HepG2 (cell line): ENCODE results near the gene SLTM. TPM values are rescaled to one million over a fixed set of nuclear protein-coding genes. Genes with fewer than 3 reads are reported as not detected.

Experiments
- ATAD3A ChIP-seq: sonication (generic); formaldehyde crosslinking; IDR thresholded peaks from 2 replicates; pipeline ENCODE4 v1.4.0; 2020; ENCODE audit warnings: missing genetic modification reagents
- CEBPB ChIP-seq: IDR thresholded peaks from 2 replicates; pipeline ENCODE4 v1.6.1; 2011; ENCODE audit warnings: low read depth, low read length, improper control_type of control experiment, borderline replicate concordance
- HDAC1 ChIP-seq: sonication (generic); formaldehyde crosslinking; IDR thresholded peaks from 2 replicates; pipeline ENCODE4 v1.5.1; 2020; ENCODE audit warnings: mild to moderate bottlenecking, missing genetic modification reagents
- JARID2 ChIP-seq: sonication (generic); formaldehyde crosslinking; IDR thresholded peaks from 2 replicates; pipeline ENCODE4 v1.8.1; 2023; ENCODE audit warnings: missing genetic modification reagents, inconsistent platforms; ENCODE audit not compliant: insufficient replicate concordance
- MEIS2 ChIP-seq: sonication (generic); formaldehyde crosslinking; IDR thresholded peaks from 2 replicates; pipeline ENCODE4 v1.9.0; 2021; ENCODE audit warnings: mild to moderate bottlenecking, missing genetic modification reagents
- NCOR1 ChIP-seq: fragments of 200-600 bp; sonication (generic); IDR thresholded peaks from 2 replicates; pipeline ENCODE4 v1.7.0; 2017; ENCODE audit warnings: antibody characterized with exemption, low read length, borderline replicate concordance
- PAX8 ChIP-seq: sonication (generic); formaldehyde crosslinking; IDR thresholded peaks from 2 replicates; pipeline ENCODE4 v1.8.0; 2022; ENCODE audit warnings: mild to moderate bottlenecking, missing genetic modification reagents, borderline replicate concordance
- RNF2 ChIP-seq: fragments of 450-650 bp; conservative IDR thresholded peaks from 2 replicates; pipeline ENCODE4 v1.6.1; 2016; ENCODE audit warnings: low read depth
- SALL2 ChIP-seq: sonication (generic); formaldehyde crosslinking; IDR thresholded peaks from 2 replicates; pipeline ENCODE4 v1.8.1; 2023; ENCODE audit warnings: mild to moderate bottlenecking, missing genetic modification reagents, inconsistent platforms
- SATB2 ChIP-seq: sonication (generic); formaldehyde crosslinking; IDR thresholded peaks from 2 replicates; pipeline ENCODE4 v1.5.0; 2020; ENCODE audit warnings: missing genetic modification reagents
- TCF7L2 ChIP-seq: IDR thresholded peaks from 2 replicates; pipeline ENCODE4 v1.6.1; 2011; ENCODE audit warnings: mild to moderate bottlenecking, low read depth, low read length, moderate library complexity
- ZNF136 ChIP-seq: sonication (generic); formaldehyde crosslinking; IDR thresholded peaks from 2 replicates; pipeline ENCODE4 v1.8.1; 2022; ENCODE audit warnings: low read depth, mild to moderate bottlenecking, moderate library complexity, missing genetic modification reagents
- ZNF230 ChIP-seq: sonication (generic); formaldehyde crosslinking; IDR thresholded peaks from 2 replicates; pipeline ENCODE4 v1.4.0; 2020; ENCODE audit warnings: mild to moderate bottlenecking, missing genetic modification reagents
- ZNF232 ChIP-seq: sonication (generic); formaldehyde crosslinking; IDR thresholded peaks from 2 replicates; pipeline ENCODE4 v1.4.0; 2020; ENCODE audit warnings: missing genetic modification reagents, borderline replicate concordance
- ZNF263 ChIP-seq: sonication (generic); formaldehyde crosslinking; IDR thresholded peaks from 2 replicates; pipeline ENCODE4 v1.4.0; 2020; ENCODE audit warnings: missing genetic modification reagents
- ZNF572 ChIP-seq: sonication (generic); formaldehyde crosslinking; IDR thresholded peaks from 2 replicates; pipeline ENCODE4 v1.5.1; 2020; ENCODE audit warnings: mild to moderate bottlenecking, missing genetic modification reagents
- ZNF713 ChIP-seq: sonication (generic); formaldehyde crosslinking; IDR thresholded peaks from 2 replicates; pipeline ENCODE4 v1.4.0; 2020; ENCODE audit warnings: mild to moderate bottlenecking, missing genetic modification reagents
- ZSCAN25 ChIP-seq: sonication (generic); formaldehyde crosslinking; IDR thresholded peaks from 2 replicates; pipeline ENCODE4 v1.8.0; 2022; ENCODE audit warnings: mild to moderate bottlenecking, missing genetic modification reagents
- polyA plus RNA-seq, 8 experiments: library from polyadenylated mRNA; depleted of rRNA in 3 of 8; stranded (reverse) in 7 of 8; unstranded in 1 of 8; fragments of >200 nt; fragmentation: Illumina TruSeq in 4 of 8; extraction: Trizol in 4 of 8; gene quantifications; 2 replicates each; pipeline versions ENCODE4 v1.2.1 to v1.2.3, GENCODE V29; 2011 to 2016; ENCODE audit warnings: low read depth in 4 of 8, missing spikeins in 1 of 8, mixed read lengths in 1 of 8; ENCODE audit not compliant: insufficient read depth in 1 of 8
- total RNA-seq, 5 experiments: library from RNA; depleted of rRNA; stranded (reverse); fragments of >200 nt; fragmentation: Illumina TruSeq; extraction: Trizol; gene quantifications; 2 replicates each; pipeline ENCODE4 v1.2.3, GENCODE V29; 2016; ENCODE audit warnings: low read depth in 1 of 5
- TF ChIP-seq, protein P1 (sequence below): IDR thresholded peaks from 2 replicates; pipeline ENCODE4 v1.6.1; 2016; ENCODE audit warnings: low read depth
- TF ChIP-seq, protein P2 (sequence below): sonication (generic); formaldehyde crosslinking; IDR thresholded peaks from 2 replicates; pipeline ENCODE4 v1.4.0; 2020; ENCODE audit warnings: mild to moderate bottlenecking, missing genetic modification reagents
- TF ChIP-seq, protein P3 (sequence below): sonication (generic); formaldehyde crosslinking; IDR thresholded peaks from 2 replicates; pipeline ENCODE4 v1.4.0; 2020; ENCODE audit warnings: missing genetic modification reagents
- TF ChIP-seq, protein P4 (sequence below): sonication (generic); formaldehyde crosslinking; IDR thresholded peaks from 2 replicates; pipeline ENCODE4 v1.4.0; 2020; ENCODE audit warnings: missing genetic modification reagents, borderline replicate concordance
- TF ChIP-seq, protein P5 (sequence below): sonication (generic); formaldehyde crosslinking; IDR thresholded peaks from 2 replicates; pipeline ENCODE4 v1.4.0; 2020; ENCODE audit warnings: missing genetic modification reagents
- TF ChIP-seq, protein P6 (sequence below): sonication (generic); formaldehyde crosslinking; IDR thresholded peaks from 2 replicates; pipeline ENCODE4 v1.5.0; 2020; ENCODE audit warnings: mild to moderate bottlenecking, low read depth, missing genetic modification reagents, borderline replicate concordance

The SLTM gene
- total and polyA plus RNA-seq, 2 of the 13 experiments (the other 11 are each of a cell fraction or from before 2014, with no cell fraction given) = 22.0 to 64.2 TPM

DNA sequence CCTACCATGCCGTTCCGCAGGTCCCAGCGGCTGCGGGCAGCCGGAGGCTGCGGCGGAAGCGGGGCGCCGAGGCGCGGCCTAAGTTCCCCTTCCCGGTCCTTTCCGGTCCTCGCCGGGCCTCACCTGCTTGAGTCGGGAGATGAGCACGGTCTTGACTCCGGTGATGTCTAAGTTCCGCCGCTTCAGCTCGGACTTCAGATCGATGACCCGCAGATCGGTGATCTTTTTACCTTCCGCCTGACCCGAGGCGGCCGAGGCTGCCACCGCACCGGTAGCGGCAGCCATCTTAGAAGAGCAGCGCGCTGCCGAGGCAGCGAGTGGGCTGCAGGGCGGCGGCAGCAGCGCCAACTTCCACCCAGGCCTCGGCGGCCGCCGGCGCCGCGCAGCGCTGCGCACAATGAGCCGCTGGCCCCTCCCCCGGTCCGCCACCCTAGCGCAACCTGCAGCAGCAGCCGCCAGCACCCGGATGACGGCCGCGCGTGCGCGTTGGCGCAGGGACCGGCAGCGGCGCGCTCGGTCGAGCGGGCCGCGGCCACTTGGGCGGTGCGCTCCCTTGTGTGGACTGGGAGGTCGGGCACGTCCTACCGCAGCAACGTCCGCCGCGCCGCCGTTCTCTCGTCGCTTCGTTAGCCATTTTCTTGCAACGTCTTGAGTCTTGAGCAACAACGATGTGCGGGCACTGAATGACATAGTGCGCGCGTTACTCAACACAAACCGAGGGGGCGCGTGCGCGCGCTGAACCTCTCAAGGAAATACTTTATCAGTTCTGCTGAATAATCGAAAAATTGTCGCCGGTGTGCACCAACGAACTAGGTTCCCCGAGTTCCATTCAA is at the start of gene SLTM (continued):
- TF ChIP-seq SALL2 (CRISPR knock-in tag) (peak; percentile 77; the same call in 1 of the 2 replicates), SATB2 (CRISPR knock-in tag) (peak; percentile 91), JARID2 (CRISPR knock-in tag) (peak; percentile 7), ZNF232 (peak; percentile 43), ZSCAN25 (0 out of 2 replicates have a peak, but pooled peaks have one; percentile 50), ZNF263 (no peak), ZNF136 (no peak), PAX8 (CRISPR knock-in tag) (no peak), NCOR1 (no peak), RNF2 (0 out of 2 replicates have a peak, but pooled peaks have one; percentile 49), ZNF572 (CRISPR knock-in tag) (no peak), ZNF230 (CRISPR knock-in tag) (no peak), CEBPB (peak; percentile 93), ATAD3A (CRISPR knock-in tag) (peak; percentile 43; the same call in 1 of the 2 replicates), HDAC1 (peak; percentile 74), TCF7L2 (no peak), ZNF713 (CRISPR knock-in tag) (no peak), MEIS2 (CRISPR knock-in tag) (no peak; the same call in 1 of the 2 replicates)
- TF ChIP-seq, protein P1, sequence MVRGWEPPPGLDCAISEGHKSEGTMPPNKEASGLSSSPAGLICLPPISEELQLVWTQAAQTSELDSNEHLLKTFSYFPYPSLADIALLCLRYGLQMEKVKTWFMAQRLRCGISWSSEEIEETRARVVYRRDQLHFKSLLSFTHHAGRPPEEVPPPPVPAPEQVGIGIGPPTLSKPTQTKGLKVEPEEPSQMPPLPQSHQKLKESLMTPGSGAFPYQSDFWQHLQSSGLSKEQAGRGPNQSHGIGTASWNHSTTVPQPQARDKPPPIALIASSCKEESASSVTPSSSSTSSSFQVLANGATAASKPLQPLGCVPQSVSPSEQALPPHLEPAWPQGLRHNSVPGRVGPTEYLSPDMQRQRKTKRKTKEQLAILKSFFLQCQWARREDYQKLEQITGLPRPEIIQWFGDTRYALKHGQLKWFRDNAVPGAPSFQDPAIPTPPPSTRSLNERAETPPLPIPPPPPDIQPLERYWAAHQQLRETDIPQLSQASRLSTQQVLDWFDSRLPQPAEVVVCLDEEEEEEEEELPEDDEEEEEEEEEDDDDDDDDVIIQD = 0 out of 2 replicates have a peak, but pooled peaks have one; percentile 4
- TF ChIP-seq, protein P2, sequence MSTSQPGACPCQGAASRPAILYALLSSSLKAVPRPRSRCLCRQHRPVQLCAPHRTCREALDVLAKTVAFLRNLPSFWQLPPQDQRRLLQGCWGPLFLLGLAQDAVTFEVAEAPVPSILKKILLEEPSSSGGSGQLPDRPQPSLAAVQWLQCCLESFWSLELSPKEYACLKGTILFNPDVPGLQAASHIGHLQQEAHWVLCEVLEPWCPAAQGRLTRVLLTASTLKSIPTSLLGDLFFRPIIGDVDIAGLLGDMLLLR = 0 out of 2 replicates have a peak, but pooled peaks have one; percentile 23
- TF ChIP-seq, protein P3, sequence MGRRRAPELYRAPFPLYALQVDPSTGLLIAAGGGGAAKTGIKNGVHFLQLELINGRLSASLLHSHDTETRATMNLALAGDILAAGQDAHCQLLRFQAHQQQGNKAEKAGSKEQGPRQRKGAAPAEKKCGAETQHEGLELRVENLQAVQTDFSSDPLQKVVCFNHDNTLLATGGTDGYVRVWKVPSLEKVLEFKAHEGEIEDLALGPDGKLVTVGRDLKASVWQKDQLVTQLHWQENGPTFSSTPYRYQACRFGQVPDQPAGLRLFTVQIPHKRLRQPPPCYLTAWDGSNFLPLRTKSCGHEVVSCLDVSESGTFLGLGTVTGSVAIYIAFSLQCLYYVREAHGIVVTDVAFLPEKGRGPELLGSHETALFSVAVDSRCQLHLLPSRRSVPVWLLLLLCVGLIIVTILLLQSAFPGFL (CRISPR knock-in tag) = no peak
- TF ChIP-seq, protein P4, sequence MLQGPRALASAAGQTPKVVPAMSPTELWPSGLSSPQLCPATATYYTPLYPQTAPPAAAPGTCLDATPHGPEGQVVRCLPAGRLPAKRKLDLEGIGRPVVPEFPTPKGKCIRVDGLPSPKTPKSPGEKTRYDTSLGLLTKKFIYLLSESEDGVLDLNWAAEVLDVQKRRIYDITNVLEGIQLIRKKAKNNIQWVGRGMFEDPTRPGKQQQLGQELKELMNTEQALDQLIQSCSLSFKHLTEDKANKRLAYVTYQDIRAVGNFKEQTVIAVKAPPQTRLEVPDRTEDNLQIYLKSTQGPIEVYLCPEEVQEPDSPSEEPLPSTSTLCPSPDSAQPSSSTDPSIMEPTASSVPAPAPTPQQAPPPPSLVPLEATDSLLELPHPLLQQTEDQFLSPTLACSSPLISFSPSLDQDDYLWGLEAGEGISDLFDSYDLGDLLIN (CRISPR knock-in tag) = no peak
- TF ChIP-seq, protein P5, sequence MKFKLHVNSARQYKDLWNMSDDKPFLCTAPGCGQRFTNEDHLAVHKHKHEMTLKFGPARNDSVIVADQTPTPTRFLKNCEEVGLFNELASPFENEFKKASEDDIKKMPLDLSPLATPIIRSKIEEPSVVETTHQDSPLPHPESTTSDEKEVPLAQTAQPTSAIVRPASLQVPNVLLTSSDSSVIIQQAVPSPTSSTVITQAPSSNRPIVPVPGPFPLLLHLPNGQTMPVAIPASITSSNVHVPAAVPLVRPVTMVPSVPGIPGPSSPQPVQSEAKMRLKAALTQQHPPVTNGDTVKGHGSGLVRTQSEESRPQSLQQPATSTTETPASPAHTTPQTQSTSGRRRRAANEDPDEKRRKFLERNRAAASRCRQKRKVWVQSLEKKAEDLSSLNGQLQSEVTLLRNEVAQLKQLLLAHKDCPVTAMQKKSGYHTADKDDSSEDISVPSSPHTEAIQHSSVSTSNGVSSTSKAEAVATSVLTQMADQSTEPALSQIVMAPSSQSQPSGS (CRISPR knock-in tag) = peak; percentile 68; the same call in 1 of the 2 replicates
- TF ChIP-seq, protein P6, sequence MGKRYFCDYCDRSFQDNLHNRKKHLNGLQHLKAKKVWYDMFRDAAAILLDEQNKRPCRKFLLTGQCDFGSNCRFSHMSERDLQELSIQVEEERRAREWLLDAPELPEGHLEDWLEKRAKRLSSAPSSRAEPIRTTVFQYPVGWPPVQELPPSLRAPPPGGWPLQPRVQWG (CRISPR knock-in tag) = no peak
